AG09319 (cell line): ENCODE data around the gene POLE.

Source experiments
- DNase-seq: peaks from one replicate; pipeline ENCODE4 v3.0.0-alpha.2; 2010; ENCODE audit warnings: low read depth; ENCODE audit errors: extremely low read depth
- TF ChIP-seq, protein P1 (sequence below): IDR thresholded peaks from 2 replicates; pipeline ENCODE4 v1.5.1; 2011; ENCODE audit warnings: low read depth, mild to moderate bottlenecking, inconsistent platforms, low read length, moderate library complexity

POLE gene

DNA sequence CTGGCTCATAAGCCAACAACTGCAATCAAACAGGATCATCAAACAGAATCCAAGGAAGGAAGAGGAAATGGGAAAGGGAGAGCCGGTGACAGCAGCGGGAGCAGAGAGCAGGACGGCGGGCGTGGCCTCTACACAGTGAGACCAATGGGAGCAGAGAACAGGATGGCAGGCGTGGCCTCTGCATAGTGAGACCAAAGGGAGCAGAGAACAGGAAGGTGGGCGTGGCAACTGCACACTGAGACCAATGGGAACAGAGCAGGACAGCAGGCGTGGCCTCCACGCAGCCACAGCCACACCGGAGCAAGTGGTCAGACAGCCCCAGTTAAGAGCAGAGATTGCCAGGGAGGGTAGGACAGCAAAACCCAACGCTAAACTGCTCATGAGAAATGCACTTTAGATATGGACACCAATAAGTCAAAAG is 93.2 kb downstream of the POLE start:
- TF ChIP-seq, protein P1, sequence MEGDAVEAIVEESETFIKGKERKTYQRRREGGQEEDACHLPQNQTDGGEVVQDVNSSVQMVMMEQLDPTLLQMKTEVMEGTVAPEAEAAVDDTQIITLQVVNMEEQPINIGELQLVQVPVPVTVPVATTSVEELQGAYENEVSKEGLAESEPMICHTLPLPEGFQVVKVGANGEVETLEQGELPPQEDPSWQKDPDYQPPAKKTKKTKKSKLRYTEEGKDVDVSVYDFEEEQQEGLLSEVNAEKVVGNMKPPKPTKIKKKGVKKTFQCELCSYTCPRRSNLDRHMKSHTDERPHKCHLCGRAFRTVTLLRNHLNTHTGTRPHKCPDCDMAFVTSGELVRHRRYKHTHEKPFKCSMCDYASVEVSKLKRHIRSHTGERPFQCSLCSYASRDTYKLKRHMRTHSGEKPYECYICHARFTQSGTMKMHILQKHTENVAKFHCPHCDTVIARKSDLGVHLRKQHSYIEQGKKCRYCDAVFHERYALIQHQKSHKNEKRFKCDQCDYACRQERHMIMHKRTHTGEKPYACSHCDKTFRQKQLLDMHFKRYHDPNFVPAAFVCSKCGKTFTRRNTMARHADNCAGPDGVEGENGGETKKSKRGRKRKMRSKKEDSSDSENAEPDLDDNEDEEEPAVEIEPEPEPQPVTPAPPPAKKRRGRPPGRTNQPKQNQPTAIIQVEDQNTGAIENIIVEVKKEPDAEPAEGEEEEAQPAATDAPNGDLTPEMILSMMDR, result no peak
- DNase-seq, result peak; percentile 74

DNA sequence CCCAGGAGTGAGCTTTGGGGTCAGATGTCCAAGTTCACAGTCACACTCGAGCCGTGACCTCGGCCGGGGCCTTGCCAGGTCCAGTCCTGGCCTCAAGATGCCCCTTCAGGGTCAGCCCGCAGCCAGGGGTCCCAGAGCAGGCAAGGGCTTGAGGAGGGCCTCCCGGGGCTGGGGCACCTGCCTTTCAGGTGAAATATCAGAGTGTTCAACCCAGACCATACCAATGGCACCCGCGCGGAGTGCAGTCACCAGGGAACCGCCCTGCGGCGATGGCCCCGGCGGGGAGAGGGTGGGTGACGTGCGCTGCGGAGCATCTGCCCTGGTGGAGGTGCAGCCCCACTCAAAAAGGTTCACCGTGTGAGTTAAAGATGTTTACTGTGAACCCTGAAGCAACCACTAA is 93.6 kb downstream of the POLE start:
- TF ChIP-seq, protein P1, result no peak
- no peak for DNase-seq

- DNase-seq, result no peak
- TF ChIP-seq, protein P1, result no peak
Measured at GRCh38 chr12:132593071-132593470, 94.1 kb downstream of the POLE start.

GRCh38 chr12:132592282-132592970 is 94.7 kb downstream of the POLE start:
- no peak for DNase-seq
- TF ChIP-seq, protein P1, result no peak

- no peak for DNase-seq
- TF ChIP-seq, protein P1, result no peak
Measured at GRCh38 chr12:132591107-132591935, 95.8 kb downstream of the POLE start.

GRCh38 chr12:132588821-132589669 is 98.1 kb downstream of the POLE start:
- TF ChIP-seq, protein P1, result no peak
- DNase-seq, result no peak

GRCh38 chr12:132588319-132588718 is 98.8 kb downstream of the POLE start:
- no peak for DNase-seq
- TF ChIP-seq, protein P1, result no peak
